HG02938 (cell line): ENCODE measurements around the gene AFF2.
A peak's percentile ranks its signal among the peaks of the same experiment; 100 is the strongest.

Experiments used
- ATAC-seq: cut with Tn5 transposase; IDR thresholded peaks from one replicate; pipeline ENCODE4 v1.9.1; 2021; ENCODE audit warnings: mild to moderate bottlenecking, moderate library complexity; ENCODE audit not compliant: unreplicated experiment

AFF2 gene

GRCh38 chrX:148722966-148723365, 222.5 kb downstream of the AFF2 start:
- no peak for ATAC-seq

- no peak for ATAC-seq
These were observed 223.1 kb downstream of the AFF2 start for GRCh38 chrX:148723551-148723950.

DNA sequence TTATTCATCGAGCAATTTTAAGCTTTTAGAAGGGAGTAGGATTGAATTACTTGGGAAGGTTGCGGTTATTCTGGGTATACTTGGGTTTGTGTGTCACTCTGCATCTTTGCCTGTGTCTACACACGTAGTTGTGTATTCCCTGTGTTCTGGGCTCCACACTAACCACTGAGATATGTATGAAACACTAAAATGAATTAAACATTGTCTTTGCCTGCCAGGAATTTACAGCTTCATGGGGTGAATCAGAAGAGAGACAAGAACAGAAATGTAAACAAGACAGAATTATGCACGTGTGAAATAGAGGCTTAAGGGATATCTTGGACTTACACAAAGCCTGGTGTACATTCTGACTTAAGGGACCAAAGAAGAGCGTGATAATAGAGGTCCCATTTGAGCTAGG, 228.5 kb downstream of the AFF2 start:
- no peak for ATAC-seq

DNA sequence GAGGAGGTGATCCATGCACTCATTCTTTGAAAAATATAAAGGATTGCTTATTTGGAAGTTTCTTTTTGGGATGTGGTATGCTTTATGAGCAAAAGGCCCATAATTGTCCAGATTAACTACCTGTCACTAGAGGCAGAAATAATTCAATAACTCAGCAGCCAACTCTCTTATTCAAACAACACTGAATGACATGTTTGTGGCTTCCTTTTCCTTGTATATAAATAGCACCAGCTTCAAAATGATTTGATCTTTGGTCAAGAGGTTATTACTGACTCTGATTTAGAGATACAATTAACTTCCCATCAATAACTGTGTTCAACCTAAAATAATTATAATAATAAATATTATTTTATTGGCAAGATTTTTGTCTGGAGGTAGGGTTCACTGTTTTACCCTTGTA, 232.3 kb downstream of the AFF2 start:
- ATAC-seq = peak; percentile 71

GRCh38 chrX:148741441-148741840, 241.0 kb downstream of the AFF2 start:
- no peak for ATAC-seq

DNA sequence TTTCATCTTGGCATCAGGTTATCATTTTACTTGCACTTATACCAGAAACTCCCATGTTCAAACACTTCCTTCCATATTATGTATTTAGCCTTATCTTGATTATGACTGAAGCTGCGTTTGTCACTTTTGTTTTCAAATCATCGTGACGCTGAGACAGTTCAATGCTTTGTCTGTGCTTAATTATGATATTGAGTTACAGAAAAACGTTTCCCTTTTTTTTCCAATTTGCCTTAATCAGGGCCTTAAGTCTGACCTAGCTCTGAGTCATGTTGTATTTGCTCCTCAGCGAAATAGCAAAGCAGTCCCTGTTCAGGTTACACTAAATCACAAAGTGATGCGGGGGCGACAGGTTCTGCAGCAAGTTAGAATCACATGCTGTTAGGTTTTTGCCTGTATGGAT, 254.7 kb downstream of the AFF2 start:
- ATAC-seq = no peak

DNA sequence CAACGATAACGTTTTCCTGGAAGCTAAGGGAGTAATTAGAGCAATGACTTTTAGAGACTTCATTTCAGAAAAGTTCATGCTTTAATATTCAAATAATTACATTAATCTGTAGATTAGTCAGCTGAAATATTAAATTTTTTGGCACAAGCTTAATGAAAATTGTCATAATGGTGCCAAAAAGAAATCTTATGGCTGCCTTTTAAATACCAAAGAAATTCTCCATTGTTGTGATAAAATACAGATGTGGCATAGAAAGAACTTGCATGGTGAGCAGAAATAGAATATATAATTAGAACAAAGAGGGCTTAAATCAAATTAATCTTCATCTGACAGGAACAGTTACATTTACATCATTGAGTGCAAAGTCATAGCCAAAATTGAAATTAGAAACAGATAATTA, 263.5 kb downstream of the AFF2 start:
- no peak for ATAC-seq

- ATAC-seq = no peak
These were observed 267.9 kb downstream of the AFF2 start for GRCh38 chrX:148768296-148768695.

DNA sequence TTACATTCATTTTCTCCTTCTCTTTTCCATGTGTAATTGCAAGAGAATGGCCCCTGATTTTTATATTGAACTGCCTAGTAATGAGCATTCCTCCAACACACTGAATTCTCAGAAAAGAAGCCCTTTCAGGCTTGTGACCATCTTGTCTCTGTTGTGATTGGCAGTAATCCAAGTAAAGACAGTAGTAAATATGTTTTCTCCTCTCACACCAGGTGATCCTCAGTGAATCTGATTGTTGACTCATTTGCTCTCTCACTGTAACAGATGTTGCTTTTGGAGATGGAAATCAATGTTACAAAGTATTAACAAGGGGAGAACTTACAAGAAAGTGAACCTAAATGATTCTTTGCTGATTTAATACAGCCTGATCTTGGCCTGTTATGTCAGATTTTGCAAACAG, 271.0 kb downstream of the AFF2 start:
- ATAC-seq = no peak

DNA sequence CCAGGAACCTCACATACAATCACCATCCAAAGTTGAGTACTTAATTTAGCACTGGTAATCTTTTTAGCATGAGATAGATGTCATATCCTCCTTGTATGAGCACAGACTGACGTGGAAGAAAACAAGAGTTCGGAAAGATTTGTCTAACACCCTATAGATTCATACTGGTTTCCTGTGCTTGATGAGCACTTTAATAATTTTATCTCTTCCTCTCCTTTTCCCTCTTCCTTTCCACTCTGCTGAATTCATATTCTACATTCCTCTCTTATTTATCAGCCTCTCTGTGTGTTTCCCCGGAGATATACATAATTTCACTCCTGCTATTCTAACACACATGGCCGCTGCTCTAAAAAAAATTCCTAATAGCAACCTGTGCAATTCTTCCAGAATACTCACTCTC, 273.9 kb downstream of the AFF2 start:
- no peak for ATAC-seq

- ATAC-seq = no peak
These were observed 283.7 kb downstream of the AFF2 start for GRCh38 chrX:148784137-148784536.

DNA sequence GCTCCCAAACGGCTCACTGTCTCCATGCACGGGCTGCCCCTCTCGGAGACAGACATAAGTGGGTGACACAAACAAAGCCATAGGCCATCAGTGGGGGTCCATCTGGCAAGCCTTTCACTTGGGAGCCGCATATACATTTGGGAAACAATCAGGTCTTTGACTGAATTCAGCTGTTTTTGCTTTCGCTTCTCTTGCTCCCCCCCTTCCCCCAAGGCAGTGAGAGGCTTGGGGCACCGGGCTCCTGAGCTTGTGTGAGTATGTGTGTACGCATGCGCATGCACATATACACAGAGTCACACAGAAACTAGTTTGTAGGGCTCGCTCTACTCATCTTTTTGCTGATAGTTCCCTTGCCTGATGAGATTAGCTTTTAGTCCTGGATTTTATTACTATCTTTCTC, 284.4 kb downstream of the AFF2 start:
- no peak for ATAC-seq

DNA sequence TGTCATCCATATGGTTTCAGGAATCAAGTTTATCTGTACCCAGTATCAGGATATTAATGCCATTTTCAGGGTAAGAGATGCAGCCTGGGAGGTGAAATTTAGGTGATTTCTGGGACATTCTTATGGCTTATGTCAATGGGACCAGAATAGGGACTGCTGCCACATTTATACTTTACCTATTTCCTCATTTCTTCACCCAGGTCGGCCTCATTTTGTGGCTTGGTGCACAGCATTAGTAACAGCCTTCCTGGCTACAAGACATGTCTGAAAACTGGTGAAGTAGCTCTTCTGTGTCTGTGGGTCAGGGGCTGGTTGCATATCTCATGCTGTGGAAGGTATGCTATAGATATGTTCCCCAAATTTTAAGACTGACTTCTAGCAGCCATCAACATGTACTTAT, 284.8 kb downstream of the AFF2 start:
- no peak for ATAC-seq

DNA sequence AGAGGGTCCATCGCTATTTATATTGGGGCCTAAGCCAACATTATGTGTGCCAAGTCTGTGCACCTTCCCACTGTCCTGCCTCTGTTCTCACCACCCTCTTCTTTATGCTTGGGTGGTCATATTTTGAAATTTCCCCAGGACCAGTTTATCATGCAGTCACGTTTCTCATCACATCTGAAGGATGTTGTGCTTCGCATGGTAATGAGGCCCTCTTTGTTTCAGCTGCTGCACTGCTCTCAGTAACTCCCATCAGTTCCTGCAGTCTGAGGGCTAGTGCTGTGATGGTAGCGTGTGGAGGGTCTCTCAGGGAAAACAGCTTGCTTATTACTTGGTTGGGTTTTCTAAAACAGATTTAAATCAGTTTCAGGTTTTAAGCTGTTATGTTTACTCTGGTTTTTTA, 288.0 kb downstream of the AFF2 start:
- no peak for ATAC-seq

- ATAC-seq = no peak
These were observed 293.9 kb downstream of the AFF2 start for GRCh38 chrX:148794350-148794749.

GRCh38 chrX:148804579-148805355, 304.4 kb downstream of the AFF2 start:
- ATAC-seq = no peak

DNA sequence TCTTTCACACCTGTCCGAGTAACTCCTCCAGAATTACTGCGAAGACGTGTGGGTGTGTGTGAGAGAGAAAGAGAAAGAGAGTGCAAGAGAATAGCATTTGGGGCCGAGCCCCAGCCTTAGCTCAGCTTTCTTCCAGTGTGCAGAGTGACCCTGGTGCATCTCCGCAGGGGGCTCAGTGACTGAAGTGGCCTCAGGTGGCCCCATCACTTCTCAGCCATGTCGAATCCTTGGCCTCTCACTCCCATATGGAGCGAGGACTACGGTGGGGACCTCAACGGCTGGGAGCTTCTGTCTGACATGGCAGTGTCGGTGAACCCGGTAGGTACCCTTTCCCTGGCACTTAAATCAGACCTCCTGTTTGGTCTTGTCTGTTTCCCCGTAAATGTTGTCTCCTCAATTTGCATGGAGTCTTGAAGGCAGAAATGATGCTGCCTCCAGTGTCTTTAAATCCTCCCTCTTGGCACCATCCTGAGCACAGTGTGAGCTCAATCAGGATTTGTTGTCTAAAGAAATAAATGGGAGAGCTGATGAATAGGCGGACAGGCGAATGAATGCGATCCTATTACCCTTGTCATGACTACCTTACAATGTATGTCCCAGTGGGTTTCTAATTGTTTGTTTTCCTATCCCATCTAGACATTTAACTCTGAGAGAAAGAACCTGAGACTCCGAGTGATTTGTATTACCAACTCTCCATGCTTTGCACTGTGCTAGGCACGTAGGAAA, 305.9 kb downstream of the AFF2 start:
- ATAC-seq = no peak

GRCh38 chrX:148808833-148809232, 308.4 kb downstream of the AFF2 start:
- ATAC-seq = no peak

DNA sequence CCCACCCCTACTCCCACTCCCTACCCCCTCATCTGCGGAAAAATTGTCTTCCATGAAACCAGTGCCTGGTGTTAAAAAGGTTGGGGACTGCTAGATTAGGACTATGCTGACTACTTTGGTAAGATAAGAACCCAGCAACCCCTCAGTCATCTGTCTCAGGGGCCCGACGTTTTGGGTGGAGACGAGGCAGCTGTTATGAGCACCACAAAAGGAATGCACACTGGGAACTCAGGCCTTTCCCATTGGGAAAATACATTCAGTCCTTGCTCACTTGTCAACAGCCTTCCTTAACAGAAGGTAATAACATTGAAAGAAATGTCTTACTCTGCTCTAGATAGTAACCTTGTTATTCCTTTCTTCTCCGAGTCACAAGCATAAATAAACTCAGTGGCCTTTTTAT, 310.8 kb downstream of the AFF2 start:
- no peak for ATAC-seq

GRCh38 chrX:148813422-148813821, 313.0 kb downstream of the AFF2 start:
- ATAC-seq = no peak

GRCh38 chrX:148813967-148814366, 313.6 kb downstream of the AFF2 start:
- ATAC-seq = no peak

- ATAC-seq = no peak
These were observed 315.0 kb downstream of the AFF2 start for GRCh38 chrX:148815218-148815961.
